ENCODE measurements around the gene PRICKLE1. TPM values are rescaled to one million over a fixed set of nuclear protein-coding genes. Genes with fewer than 3 reads are reported as not detected.

PRICKLE1 gene
- total RNA-seq, 1 experiment from 2014 or later = 14.1 TPM

GRCh38 chr12:42557586-42558172, 31.9 kb downstream of the PRICKLE1 start:
- intact Hi-C loops (cut with micrococcal nuclease) = no loop called here
- Mint-ChIP-seq H3K36me3 (ENCODE audit: insufficient read depth, unreplicated experiment) (peaks cover 7% of the 10 kb centered on the region), H3K4me1 (ENCODE audit: insufficient read depth, unreplicated experiment) (peaks cover 5% of the 10 kb centered on the region), H3K9me3 (ENCODE audit: unreplicated experiment) (no peaks in the 10 kb centered on the region), H3K27me3 (ENCODE audit: insufficient read depth, unreplicated experiment) (no peaks in the 10 kb centered on the region), H3K27ac (ENCODE audit: low read depth, unreplicated experiment) (no peak overlapping the region), H3K4me3 (ENCODE audit: unreplicated experiment) (no peak overlapping the region)
- no TSS peak for BruUV-seq (replicated peaks)
- TF ChIP-seq, protein P1, sequence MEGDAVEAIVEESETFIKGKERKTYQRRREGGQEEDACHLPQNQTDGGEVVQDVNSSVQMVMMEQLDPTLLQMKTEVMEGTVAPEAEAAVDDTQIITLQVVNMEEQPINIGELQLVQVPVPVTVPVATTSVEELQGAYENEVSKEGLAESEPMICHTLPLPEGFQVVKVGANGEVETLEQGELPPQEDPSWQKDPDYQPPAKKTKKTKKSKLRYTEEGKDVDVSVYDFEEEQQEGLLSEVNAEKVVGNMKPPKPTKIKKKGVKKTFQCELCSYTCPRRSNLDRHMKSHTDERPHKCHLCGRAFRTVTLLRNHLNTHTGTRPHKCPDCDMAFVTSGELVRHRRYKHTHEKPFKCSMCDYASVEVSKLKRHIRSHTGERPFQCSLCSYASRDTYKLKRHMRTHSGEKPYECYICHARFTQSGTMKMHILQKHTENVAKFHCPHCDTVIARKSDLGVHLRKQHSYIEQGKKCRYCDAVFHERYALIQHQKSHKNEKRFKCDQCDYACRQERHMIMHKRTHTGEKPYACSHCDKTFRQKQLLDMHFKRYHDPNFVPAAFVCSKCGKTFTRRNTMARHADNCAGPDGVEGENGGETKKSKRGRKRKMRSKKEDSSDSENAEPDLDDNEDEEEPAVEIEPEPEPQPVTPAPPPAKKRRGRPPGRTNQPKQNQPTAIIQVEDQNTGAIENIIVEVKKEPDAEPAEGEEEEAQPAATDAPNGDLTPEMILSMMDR (IDR thresholded peaks at IDR 0.05; ENCODE audit: unreplicated experiment) = no peak
- POLR2A ChIA-PET = no interaction called here
- CTCF ChIA-PET = interaction anchor here (0.6 to 3.2 kb wide), 6 partner anchors 10 to 723 kb away, joined by 3 to 15 read pairs (median 4); no protein-coding TSS in a partner anchor
- DNase-seq (ENCODE audit: unreplicated experiment) = no peak

DNA sequence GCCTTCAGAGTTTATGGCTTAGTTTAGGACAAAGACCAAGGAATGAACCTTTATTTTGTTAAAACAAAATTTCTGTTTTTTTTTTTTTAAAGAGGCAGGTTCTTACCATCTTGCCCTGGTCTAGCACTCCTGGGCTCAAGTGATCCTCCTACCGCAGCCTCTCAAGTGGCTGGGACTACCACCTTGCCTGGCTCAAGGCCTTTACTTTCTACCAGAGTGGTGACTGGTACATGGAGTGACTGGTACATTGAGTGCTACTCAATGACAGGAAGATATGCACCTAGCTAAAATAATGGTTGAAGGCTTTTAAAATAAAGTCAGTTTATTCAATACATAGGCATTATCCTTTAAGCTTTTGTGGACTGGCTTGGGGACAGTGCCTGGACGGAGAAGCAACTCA, 32.6 kb downstream of the PRICKLE1 start:
- Mint-ChIP-seq H3K27me3 (ENCODE audit: insufficient read depth, unreplicated experiment) (no peaks in the 10 kb centered on the region), H3K27ac (ENCODE audit: low read depth, unreplicated experiment) (no peak overlapping the region), H3K4me3 (ENCODE audit: unreplicated experiment) (no peak overlapping the region), H3K4me1 (ENCODE audit: insufficient read depth, unreplicated experiment) (no peaks in the 10 kb centered on the region), H3K9me3 (ENCODE audit: unreplicated experiment) (no peaks in the 10 kb centered on the region), H3K36me3 (ENCODE audit: insufficient read depth, unreplicated experiment) (no peaks in the 10 kb centered on the region)
- TF ChIP-seq, protein P1 (IDR thresholded peaks at IDR 0.05; ENCODE audit: unreplicated experiment) = no peak
- DNase-seq (ENCODE audit: unreplicated experiment) = no peak
- ChIA-PET POLR2A (no interaction called here), CTCF (interaction anchor here (1.0 to 2.1 kb wide), 3 partner anchors 11 to 724 kb away, joined by 3 to 6 read pairs (median 3); no protein-coding TSS in a partner anchor)
- BruUV-seq (replicated peaks) = no TSS peak
- intact Hi-C loops (cut with micrococcal nuclease) = no loop called here

GRCh38 chr12:42552822-42553221, 36.7 kb downstream of the PRICKLE1 start:
- H3K4me1 Mint-ChIP-seq (ENCODE audit: insufficient read depth, unreplicated experiment) = no peaks in the 10 kb centered on the region
- no peaks in the 10 kb centered on the region for H3K27me3 Mint-ChIP-seq (ENCODE audit: insufficient read depth, unreplicated experiment)
- CTCF ChIA-PET = interaction anchor here (0.6 to 0.7 kb wide), 4 partner anchors 36 to 792 kb away, joined by 3 read pairs; no protein-coding TSS in a partner anchor
- H3K36me3 Mint-ChIP-seq (ENCODE audit: insufficient read depth, unreplicated experiment) = peaks cover 7% of the 10 kb centered on the region
- H3K9me3 Mint-ChIP-seq (ENCODE audit: unreplicated experiment) = no peaks in the 10 kb centered on the region
- intact Hi-C loops (cut with micrococcal nuclease) = no loop called here
- POLR2A ChIA-PET = no interaction called here
- TF ChIP-seq, protein P1 (IDR thresholded peaks at IDR 0.05; ENCODE audit: unreplicated experiment) = no peak
- no peak for DNase-seq (ENCODE audit: unreplicated experiment)
- no TSS peak for BruUV-seq (replicated peaks)
- H3K27ac Mint-ChIP-seq (ENCODE audit: low read depth, unreplicated experiment) = no peak overlapping the region
- no peak overlapping the region for H3K4me3 Mint-ChIP-seq (ENCODE audit: unreplicated experiment)

DNA sequence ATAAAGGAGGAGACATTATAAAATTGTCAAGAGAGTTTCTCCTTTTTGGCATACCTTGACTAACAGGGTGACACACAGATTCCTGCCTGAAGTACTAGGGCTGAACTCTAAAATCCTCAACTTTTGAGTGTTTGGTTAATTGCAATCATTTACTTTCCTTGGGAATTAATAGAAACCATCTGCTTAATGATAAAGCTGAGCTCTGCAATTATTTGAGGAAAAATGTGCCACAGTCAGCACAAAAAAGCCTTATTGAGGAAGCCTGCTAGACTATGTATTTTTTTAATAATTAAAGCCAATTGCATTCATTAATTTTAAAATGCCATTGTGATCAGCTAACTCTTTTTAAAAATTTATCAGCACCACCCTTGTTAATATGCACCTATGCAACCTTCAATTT, 38.7 kb downstream of the PRICKLE1 start:
- H3K27me3 Mint-ChIP-seq (ENCODE audit: insufficient read depth, unreplicated experiment) = no peaks in the 10 kb centered on the region
- no TSS peak for BruUV-seq (replicated peaks)
- intact Hi-C loops (cut with micrococcal nuclease) = no loop called here
- H3K36me3 Mint-ChIP-seq (ENCODE audit: insufficient read depth, unreplicated experiment) = peaks cover 15% of the 10 kb centered on the region
- ChIA-PET CTCF (interaction anchor here (0.6 to 1.0 kb wide), 4 partner anchors 11 to 177 kb away, joined by 3 to 4 read pairs (median 3); no protein-coding TSS in a partner anchor), POLR2A (interaction anchor here (0.6 to 1.4 kb wide), 3 partner anchors 15 to 411 kb away, joined by 3 to 4 read pairs (median 4); no protein-coding TSS in a partner anchor)
- DNase-seq (ENCODE audit: unreplicated experiment) = no peak
- TF ChIP-seq, protein P1 (IDR thresholded peaks at IDR 0.05; ENCODE audit: unreplicated experiment) = no peak
- H3K4me3 Mint-ChIP-seq (ENCODE audit: unreplicated experiment) = no peak overlapping the region
- no peaks in the 10 kb centered on the region for H3K4me1 Mint-ChIP-seq (ENCODE audit: insufficient read depth, unreplicated experiment)
- H3K27ac Mint-ChIP-seq (ENCODE audit: low read depth, unreplicated experiment) = no peak overlapping the region
- no peaks in the 10 kb centered on the region for H3K9me3 Mint-ChIP-seq (ENCODE audit: unreplicated experiment)
